ENCODE data around the gene ARHGAP26.

ARHGAP26 gene

GRCh38 chr5:143249851-143250250 lies 479.7 kb downstream of the ARHGAP26 start:
- DNase-seq (ENCODE audit: low read depth in 4 of 4, low spot score in 1 of 4): no peak

DNA sequence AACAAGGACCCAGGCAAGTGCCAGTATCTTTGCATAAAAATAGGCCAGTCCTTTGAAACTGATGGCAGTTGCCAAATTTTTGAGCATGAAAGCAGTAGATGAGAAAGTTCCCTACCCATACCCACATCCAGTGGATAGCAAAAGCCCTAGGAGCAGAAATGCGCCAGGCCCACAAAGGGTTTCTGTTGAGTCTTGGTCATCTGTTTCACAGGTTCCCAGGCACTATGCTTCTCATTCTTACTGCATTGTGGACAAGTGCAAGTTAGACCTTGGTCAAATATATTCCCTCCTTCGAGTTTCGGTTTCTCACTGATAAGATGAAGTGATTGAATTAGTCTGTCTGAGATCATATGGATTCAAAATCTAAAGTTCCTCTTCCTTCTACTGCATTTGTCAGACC lies 481.0 kb downstream of the ARHGAP26 start:
- no peak for DNase-seq (ENCODE audit: low read depth in 4 of 4, low spot score in 1 of 4)

- DNase-seq (ENCODE audit: low read depth in 4 of 4, low spot score in 1 of 4): no peak
These were observed 481.8 kb downstream of the ARHGAP26 start for GRCh38 chr5:143251946-143252345.

- no peak for DNase-seq (ENCODE audit: low read depth in 4 of 4, low spot score in 1 of 4)
These were observed 484.6 kb downstream of the ARHGAP26 start for GRCh38 chr5:143254819-143255218.

- no peak for DNase-seq (ENCODE audit: low read depth in 4 of 4, low spot score in 1 of 4)
These were observed 488.5 kb downstream of the ARHGAP26 start for GRCh38 chr5:143258559-143259253.

DNA sequence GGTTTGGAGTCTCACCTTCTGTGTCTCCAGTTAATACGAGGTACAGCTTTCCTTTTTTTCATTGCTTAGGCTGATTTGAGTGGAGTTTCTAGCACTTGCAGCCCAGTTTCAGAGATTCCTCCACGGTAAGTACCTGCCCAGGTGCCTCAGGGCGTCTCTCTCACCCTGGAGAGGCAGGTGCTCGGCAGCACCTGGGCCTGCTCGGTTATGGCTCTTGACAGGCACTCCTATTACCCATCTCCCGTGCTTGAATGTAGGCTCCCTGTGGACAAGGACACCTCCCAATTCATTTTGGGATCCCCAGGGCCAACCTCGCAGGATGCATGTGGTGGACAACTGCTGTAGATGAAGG lies 489.1 kb downstream of the ARHGAP26 start:
- DNase-seq (ENCODE audit: low read depth in 4 of 4, low spot score in 1 of 4): no peak

DNA sequence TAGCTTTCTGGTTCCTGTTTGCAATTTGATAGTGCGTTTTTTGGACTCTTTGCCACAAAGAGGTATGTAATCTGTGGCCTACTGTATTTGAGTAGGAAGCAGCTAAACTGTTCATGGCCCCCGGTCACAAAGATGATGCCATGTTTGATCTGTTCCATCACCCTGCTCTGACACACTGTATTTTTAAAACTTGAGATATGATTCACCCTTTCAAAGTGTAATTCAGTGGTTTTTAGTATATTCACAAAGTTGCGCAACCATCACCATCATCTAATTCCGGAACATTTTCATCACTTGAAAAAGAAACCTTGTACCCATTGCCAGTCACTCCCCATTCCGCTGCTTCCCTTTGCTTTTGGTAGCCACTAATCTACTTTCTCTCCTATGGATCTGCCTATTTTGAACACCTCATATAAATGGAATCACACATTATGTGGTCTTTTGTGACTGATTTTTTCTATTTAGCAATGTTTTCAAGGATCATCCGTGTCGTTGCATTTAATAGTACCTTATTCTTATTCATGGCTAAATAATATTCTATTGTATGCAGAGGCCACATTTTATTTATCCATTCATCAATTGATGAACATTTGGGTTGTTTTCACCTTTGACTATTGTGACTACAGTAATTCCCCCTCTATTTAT lies 491.7 kb downstream of the ARHGAP26 start:
- peak in 1 of 4 experiments; percentile 1 for DNase-seq (ENCODE audit: low read depth in 4 of 4, low spot score in 1 of 4)

DNA sequence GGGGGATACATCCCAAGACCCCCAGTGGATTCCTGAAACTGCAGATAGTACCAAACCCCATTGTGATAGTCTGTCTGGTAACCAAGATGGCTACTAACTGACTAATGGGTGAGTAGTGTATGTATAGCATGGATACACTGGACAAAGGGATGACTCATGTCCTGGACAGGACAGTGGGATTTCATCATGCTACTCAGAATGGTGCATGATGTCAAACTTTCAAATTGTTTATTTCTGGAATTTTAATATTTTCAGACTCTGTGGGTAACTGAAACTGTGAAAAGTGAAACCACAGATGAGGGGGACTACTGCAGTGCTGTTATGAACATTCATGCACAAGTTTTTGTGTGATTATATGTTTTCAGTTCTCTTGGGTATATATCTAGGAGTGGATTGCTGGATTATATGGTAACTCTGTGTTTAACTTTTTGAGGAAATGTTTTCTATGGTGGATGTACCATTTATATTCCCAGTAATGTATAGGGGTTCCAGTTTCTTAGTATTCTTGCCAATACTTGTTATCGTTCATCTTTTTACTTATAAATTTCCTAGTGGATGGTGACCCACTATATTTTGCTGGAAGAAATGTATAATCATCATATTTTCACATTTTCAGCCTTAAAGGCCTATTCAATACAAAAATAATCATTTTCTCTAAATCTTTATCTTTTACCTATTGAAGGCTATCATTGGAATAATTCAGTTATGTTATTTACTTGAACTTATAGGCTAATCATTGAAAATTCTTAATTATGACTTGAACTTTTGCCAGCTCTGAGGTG lies 492.4 kb downstream of the ARHGAP26 start:
- no peak for DNase-seq (ENCODE audit: low read depth in 4 of 4, low spot score in 1 of 4)

- DNase-seq (ENCODE audit: low read depth in 4 of 4, low spot score in 1 of 4): no peak
These were observed 493.2 kb downstream of the ARHGAP26 start for GRCh38 chr5:143263272-143263810.

DNA sequence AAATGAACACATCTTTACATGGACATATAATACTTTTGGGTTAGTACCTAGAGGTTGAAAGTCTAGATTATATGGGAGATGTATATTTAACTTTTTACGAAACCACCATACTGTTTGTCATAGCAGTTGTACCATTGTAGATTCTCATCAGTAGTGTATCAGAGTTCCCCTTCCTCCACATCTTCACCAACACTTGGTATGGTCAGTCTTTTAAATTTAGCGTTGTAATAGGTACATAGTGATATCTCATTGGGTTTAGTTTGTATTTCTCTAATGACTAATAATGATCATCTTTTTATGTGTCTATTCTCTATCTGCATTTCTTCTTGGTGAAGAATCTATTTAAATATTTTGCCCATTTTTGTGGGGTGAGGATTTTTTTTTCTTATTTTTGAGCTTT lies 495.8 kb downstream of the ARHGAP26 start:
- DNase-seq (ENCODE audit: low read depth in 4 of 4, low spot score in 1 of 4): no peak

DNA sequence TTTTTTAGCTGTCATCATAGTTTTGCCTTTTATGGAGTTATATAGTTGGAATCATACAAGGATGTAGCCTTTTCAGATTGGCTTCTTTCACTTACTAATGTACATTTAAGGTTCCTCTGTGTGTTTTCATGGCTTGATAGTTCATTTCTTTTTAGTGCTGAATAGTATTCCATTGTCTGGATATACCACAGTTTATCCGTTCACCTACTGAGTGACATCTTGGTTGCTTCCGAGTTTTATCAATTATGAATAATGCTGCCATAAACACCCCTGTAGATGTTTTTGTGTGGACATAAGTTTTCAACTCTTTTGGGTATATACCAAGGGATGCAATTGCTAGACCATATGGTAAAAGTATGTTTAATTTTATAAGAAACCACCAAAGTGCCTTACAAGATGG lies 497.0 kb downstream of the ARHGAP26 start:
- DNase-seq (ENCODE audit: low read depth in 4 of 4, low spot score in 1 of 4): no peak

DNA sequence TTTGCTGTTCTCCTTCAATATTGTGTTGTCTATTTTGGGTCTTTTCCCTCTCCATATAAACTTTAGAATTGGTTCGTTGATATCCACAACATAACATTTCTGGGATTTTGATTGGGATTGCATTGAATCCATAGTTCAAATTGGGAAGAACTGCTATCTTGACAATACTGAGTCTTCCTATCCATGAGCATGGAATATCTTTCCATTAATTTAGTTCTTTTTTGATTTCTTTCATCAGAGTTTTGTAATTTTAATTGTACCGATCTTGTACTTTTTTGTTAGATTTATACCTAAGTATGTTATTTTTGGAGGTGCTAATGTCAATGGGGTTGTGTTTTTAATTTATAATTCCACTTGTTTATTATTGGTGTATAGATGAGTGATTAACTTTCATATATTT lies 498.2 kb downstream of the ARHGAP26 start:
- no peak for DNase-seq (ENCODE audit: low read depth in 4 of 4, low spot score in 1 of 4)

DNA sequence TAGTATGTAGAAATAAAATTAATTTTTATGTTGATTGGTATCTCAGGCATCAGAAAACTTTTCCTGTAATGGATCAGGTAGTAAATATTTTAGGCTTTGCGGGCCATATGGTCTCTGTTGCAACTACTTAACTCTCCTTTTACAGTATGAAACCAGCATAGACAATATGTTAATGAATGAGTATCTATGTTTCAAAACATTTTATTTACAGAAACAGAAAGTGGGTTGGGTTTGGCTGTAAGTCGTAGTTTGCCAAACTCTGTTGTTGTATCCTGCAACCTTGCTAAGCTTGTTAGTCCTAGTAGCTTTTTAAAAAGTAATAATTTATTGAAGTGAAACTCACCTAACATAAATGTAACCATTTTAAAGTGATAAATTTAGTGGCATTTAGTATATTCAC lies 501.3 kb downstream of the ARHGAP26 start:
- no peak for DNase-seq (ENCODE audit: low read depth in 4 of 4, low spot score in 1 of 4)

DNA sequence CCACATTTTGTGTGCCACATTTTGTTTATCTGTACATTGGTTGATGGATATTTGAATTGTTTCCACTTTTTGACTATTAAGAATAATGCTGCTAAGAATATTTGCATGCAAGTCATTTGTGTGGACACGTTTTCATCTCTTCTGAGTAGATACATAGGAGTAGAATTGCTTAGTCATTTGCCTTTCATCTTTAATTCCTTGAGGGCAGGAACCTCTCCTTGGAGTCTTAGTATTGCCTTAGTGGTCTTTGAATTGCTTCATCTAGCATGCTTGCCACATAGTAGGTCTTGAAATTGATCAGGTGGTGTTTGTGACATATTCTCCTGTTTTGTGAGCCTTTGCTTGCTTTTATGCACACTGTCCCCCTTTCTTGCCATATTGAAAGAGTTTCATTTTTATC lies 504.8 kb downstream of the ARHGAP26 start:
- no peak for DNase-seq (ENCODE audit: low read depth in 4 of 4, low spot score in 1 of 4)

- no peak for DNase-seq (ENCODE audit: low read depth in 4 of 4, low spot score in 1 of 4)
These were observed 505.6 kb downstream of the ARHGAP26 start for GRCh38 chr5:143275512-143276363.

- no peak for DNase-seq (ENCODE audit: low read depth in 4 of 4, low spot score in 1 of 4)
These were observed 507.4 kb downstream of the ARHGAP26 start for GRCh38 chr5:143277536-143277935.
